HG03045 (cell line): ENCODE data around the gene RARB.

Experiments used
- ATAC-seq: cut with Tn5 transposase; IDR thresholded peaks from one replicate; pipeline ENCODE4 v1.9.1; 2021; ENCODE audit warnings: mild to moderate bottlenecking, moderate library complexity; ENCODE audit not compliant: unreplicated experiment

RARB gene

GRCh38 chr3:25427942-25428788, at the start of gene RARB:
Gene RARB, plus strand, starts transcription at chr3:25428263. Its CDS starts 469 bp downstream, at chr3:25428732.
- ATAC-seq: no peak

GRCh38 chr3:25378786-25379311, 49.2 kb upstream of the RARB start:
- no peak for ATAC-seq

GRCh38 chr3:25380222-25380739, 47.8 kb upstream of the RARB start:
- ATAC-seq: no peak

GRCh38 chr3:25381083-25381482, 47.0 kb upstream of the RARB start:
- no peak for ATAC-seq

GRCh38 chr3:25384471-25384870, 43.6 kb upstream of the RARB start:
- no peak for ATAC-seq

GRCh38 chr3:25385807-25386460, 42.1 kb upstream of the RARB start:
- no peak for ATAC-seq

GRCh38 chr3:25386686-25387255, 41.3 kb upstream of the RARB start:
- no peak for ATAC-seq

GRCh38 chr3:25390605-25391004, 37.5 kb upstream of the RARB start:
- ATAC-seq: no peak

- no peak for ATAC-seq
Measured at GRCh38 chr3:25396251-25396650, 31.8 kb upstream of the RARB start.

GRCh38 chr3:25396686-25397085, 31.4 kb upstream of the RARB start:
- ATAC-seq: no peak

GRCh38 chr3:25397150-25397549, 30.9 kb upstream of the RARB start:
- ATAC-seq: no peak

GRCh38 chr3:25400587-25400986, 27.5 kb upstream of the RARB start:
- ATAC-seq: no peak

GRCh38 chr3:25403968-25404367, 24.1 kb upstream of the RARB start:
- no peak for ATAC-seq

- ATAC-seq: no peak
Measured at GRCh38 chr3:25404569-25404968, 23.5 kb upstream of the RARB start.

- no peak for ATAC-seq
Measured at GRCh38 chr3:25405335-25405734, 22.7 kb upstream of the RARB start.

- ATAC-seq: no peak
Measured at GRCh38 chr3:25410703-25411102, 17.4 kb upstream of the RARB start.

GRCh38 chr3:25412269-25412668, 15.8 kb upstream of the RARB start:
- no peak for ATAC-seq

GRCh38 chr3:25416176-25416575, 11.9 kb upstream of the RARB start:
- no peak for ATAC-seq

- ATAC-seq: no peak
Measured at GRCh38 chr3:25418596-25418995, 9.5 kb upstream of the RARB start.

GRCh38 chr3:25419251-25419650, 8.8 kb upstream of the RARB start:
- ATAC-seq: no peak

- ATAC-seq: no peak
Measured at GRCh38 chr3:25420147-25420546, 7.9 kb upstream of the RARB start.

- ATAC-seq: no peak
Measured at GRCh38 chr3:25420885-25421284, 7.2 kb upstream of the RARB start.
